Suprapubic skin (tissue), 4 donors: ENCODE results near the gene EFHD2.

Experiments
- EP300 ChIP-seq: sonication (generic); formaldehyde crosslinking; IDR thresholded peaks from one replicate; pipeline ENCODE4 v1.6.1; 2017; ENCODE audit warnings: antibody characterized with exemption
- POLR2A ChIP-seq, 2 donors: fragments of 450-650 bp; IDR thresholded peaks; one replicate each; pipeline ENCODE4 v1.6.1; 2017; ENCODE audit warnings: antibody characterized with exemption in 2 of 2, mild to moderate bottlenecking in 2 of 2, moderate library complexity in 2 of 2
- POLR2AphosphoS5 ChIP-seq, 3 donors: sonication (generic); formaldehyde crosslinking; IDR thresholded peaks; one replicate each; pipeline ENCODE4 v1.6.1; 2017; ENCODE audit warnings: antibody characterized with exemption in 3 of 3
- TF ChIP-seq, protein P1 (sequence below), 2 donors: fragments of 200-600 bp in 1 of 2; fragments of 450-650 bp in 1 of 2; sonication (generic) in 1 of 2; IDR thresholded peaks; one replicate each; pipeline ENCODE4 v1.5.1; 2016 to 2019; ENCODE audit warnings: antibody characterized with exemption in 2 of 2, mild to moderate bottlenecking in 1 of 2, moderate library complexity in 1 of 2

DNA sequence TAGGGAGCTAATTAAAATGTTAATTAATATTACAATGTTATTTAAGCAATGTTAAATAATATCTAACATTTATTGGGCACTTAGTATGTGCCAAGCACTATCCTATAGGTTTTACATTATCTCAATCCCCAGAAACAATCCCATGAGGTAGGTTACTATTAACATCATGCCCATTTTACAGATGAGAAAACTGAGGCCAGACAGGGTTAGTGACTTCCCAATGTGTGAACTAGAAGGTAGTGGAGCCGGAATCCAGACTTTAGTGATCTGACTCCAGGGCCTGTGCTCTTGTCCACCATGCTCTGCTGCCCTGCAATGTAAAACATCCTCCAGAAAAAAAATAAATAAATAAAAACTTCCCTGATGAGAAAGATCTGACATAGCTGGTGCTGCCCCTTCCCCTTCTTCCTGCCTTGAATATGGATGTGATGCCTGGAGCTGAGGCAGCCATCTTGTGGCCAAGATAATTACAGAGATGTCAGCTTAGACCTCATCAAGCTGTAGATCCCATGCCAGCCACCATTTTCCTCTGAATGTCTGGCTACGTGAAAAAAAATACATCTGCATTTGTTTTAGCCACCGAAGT is 39.3 kb downstream of the EFHD2 start:
- TF ChIP-seq POLR2A (IDR thresholded peaks at IDR 0.05) (no peak), EP300 (no peak), POLR2AphosphoS5 (IDR thresholded peaks at IDR 0.05) (no peak)
- TF ChIP-seq, protein P1, sequence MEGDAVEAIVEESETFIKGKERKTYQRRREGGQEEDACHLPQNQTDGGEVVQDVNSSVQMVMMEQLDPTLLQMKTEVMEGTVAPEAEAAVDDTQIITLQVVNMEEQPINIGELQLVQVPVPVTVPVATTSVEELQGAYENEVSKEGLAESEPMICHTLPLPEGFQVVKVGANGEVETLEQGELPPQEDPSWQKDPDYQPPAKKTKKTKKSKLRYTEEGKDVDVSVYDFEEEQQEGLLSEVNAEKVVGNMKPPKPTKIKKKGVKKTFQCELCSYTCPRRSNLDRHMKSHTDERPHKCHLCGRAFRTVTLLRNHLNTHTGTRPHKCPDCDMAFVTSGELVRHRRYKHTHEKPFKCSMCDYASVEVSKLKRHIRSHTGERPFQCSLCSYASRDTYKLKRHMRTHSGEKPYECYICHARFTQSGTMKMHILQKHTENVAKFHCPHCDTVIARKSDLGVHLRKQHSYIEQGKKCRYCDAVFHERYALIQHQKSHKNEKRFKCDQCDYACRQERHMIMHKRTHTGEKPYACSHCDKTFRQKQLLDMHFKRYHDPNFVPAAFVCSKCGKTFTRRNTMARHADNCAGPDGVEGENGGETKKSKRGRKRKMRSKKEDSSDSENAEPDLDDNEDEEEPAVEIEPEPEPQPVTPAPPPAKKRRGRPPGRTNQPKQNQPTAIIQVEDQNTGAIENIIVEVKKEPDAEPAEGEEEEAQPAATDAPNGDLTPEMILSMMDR (IDR thresholded peaks at IDR 0.05): no peak
